DMS53 treated with DMSO at 0.1 percent for 48 hours (cell line): ENCODE measurements around the gene DMXL2.
"Not testable (repeated sequence)": the region's sequence is repeated elsewhere in the genome, so short reads cannot be mapped to it uniquely, and the experiment has no call there.

Source experiments
- DNase-seq: peaks from one replicate; lab custom pipeline; 2025; ENCODE audit not compliant: unreplicated experiment; lab: John Stamatoyannopoulos, UW

The DMXL2 gene

GRCh38 chr15:51577636-51578304 is 44.8 kb downstream of the DMXL2 start:
- no peak for DNase-seq

GRCh38 chr15:51576911-51577500 is 45.6 kb downstream of the DMXL2 start:
- DNase-seq, result no peak

- no peak for DNase-seq
Observed at GRCh38 chr15:51576286-51576850, 46.2 kb downstream of the DMXL2 start.

- DNase-seq, result no peak
Observed at GRCh38 chr15:51575775-51576174, 46.8 kb downstream of the DMXL2 start.

- not testable (repeated sequence) for DNase-seq
Observed at GRCh38 chr15:51573352-51573751, 49.2 kb downstream of the DMXL2 start.

GRCh38 chr15:51568939-51569784 is 53.4 kb downstream of the DMXL2 start:
- DNase-seq, result not testable (repeated sequence)

GRCh38 chr15:51561271-51561670 is 61.3 kb downstream of the DMXL2 start:
- no peak for DNase-seq

- no peak for DNase-seq
Observed at GRCh38 chr15:51558876-51559275, 63.7 kb downstream of the DMXL2 start.

GRCh38 chr15:51558411-51558810 is 64.2 kb downstream of the DMXL2 start:
- no peak for DNase-seq

GRCh38 chr15:51550841-51551240 is 71.7 kb downstream of the DMXL2 start:
- no peak for DNase-seq

- DNase-seq, result no peak
Observed at GRCh38 chr15:51547656-51548055, 74.9 kb downstream of the DMXL2 start.

- DNase-seq, result no peak
Observed at GRCh38 chr15:51536965-51537574, 85.5 kb downstream of the DMXL2 start.

- DNase-seq, result no peak
Observed at GRCh38 chr15:51533672-51534398, 88.7 kb downstream of the DMXL2 start.

GRCh38 chr15:51526955-51527354 is 95.6 kb downstream of the DMXL2 start:
- DNase-seq, result no peak

- no peak for DNase-seq
Observed at GRCh38 chr15:51524376-51524775, 98.2 kb downstream of the DMXL2 start.

GRCh38 chr15:51516291-51516690 is 106.3 kb downstream of the DMXL2 start:
- no peak for DNase-seq

GRCh38 chr15:51505251-51505650 is 117.3 kb downstream of the DMXL2 start:
- DNase-seq, result no peak

GRCh38 chr15:51503003-51503402 is 119.6 kb downstream of the DMXL2 start:
- DNase-seq, result no peak

GRCh38 chr15:51499379-51499976 is 123.1 kb downstream of the DMXL2 start:
- no peak for DNase-seq

GRCh38 chr15:51497806-51498205 is 124.8 kb downstream of the DMXL2 start:
- DNase-seq, result no peak
